Measurements from ENCODE around the gene GPHA2.
A peak's percentile ranks its signal among the peaks of the same experiment; 100 is the strongest.

Gene GPHA2

GRCh38 chr11:64916775-64917662 is 18.7 kb downstream of the GPHA2 start, which contains the start of gene ATG2A:
Gene ATG2A, minus strand, starts transcription at chr11:64917209. Its CDS starts 74 bp downstream, at chr11:64917135.
- peak; percentile 99 for DNase-seq (ENCODE audit: low read depth)
- H3K4me3 ChIP-seq (ENCODE audit: low read length), result peak within 1 kb of the TSS; percentile 95
- H3K27me3 ChIP-seq (replicated peaks; ENCODE audit: control insufficient read depth, insufficient read depth, low read length), result no peaks in the 10 kb centered on the region
- H3K4me1 ChIP-seq (ENCODE audit: control insufficient read depth, insufficient read depth, low read length), result peaks cover 19% of the 10 kb centered on the region
- peaks cover 21% of the 10 kb centered on the region for H3K36me3 ChIP-seq (ENCODE audit: control insufficient read depth, insufficient read depth, low read length, severe bottlenecking)
- H3K9ac ChIP-seq (ENCODE audit: low read length), result peak within 1 kb of the TSS; percentile 97
- no peaks in the 10 kb centered on the region for H3K9me3 ChIP-seq (ENCODE audit: control insufficient read depth, low read length)

GRCh38 chr11:64916040-64916774 is 19.5 kb downstream of the GPHA2 start:
- Histone ChIP-seq H3K9ac (ENCODE audit: low read length) (peak overlapping the region; percentile 97), H3K4me1 (ENCODE audit: control insufficient read depth, insufficient read depth, low read length) (peaks cover 19% of the 10 kb centered on the region), H3K36me3 (ENCODE audit: control insufficient read depth, insufficient read depth, low read length, severe bottlenecking) (peaks cover 29% of the 10 kb centered on the region), H3K9me3 (ENCODE audit: control insufficient read depth, low read length) (no peaks in the 10 kb centered on the region), H3K4me3 (ENCODE audit: low read length) (peak overlapping the region; percentile 95), H3K27me3 (replicated peaks; ENCODE audit: control insufficient read depth, insufficient read depth, low read length) (no peaks in the 10 kb centered on the region)
- DNase-seq (ENCODE audit: low read depth), result peak; percentile 47

GRCh38 chr11:64915376-64915887 is 20.3 kb downstream of the GPHA2 start:
- H3K27me3 ChIP-seq (replicated peaks; ENCODE audit: control insufficient read depth, insufficient read depth, low read length), result no peaks in the 10 kb centered on the region
- peak overlapping the region; percentile 97 for H3K9ac ChIP-seq (ENCODE audit: low read length)
- no peak for DNase-seq (ENCODE audit: low read depth)
- H3K4me1 ChIP-seq (ENCODE audit: control insufficient read depth, insufficient read depth, low read length), result peaks cover 19% of the 10 kb centered on the region
- H3K4me3 ChIP-seq (ENCODE audit: low read length), result peak overlapping the region; percentile 95
- H3K36me3 ChIP-seq (ENCODE audit: control insufficient read depth, insufficient read depth, low read length, severe bottlenecking), result peaks cover 36% of the 10 kb centered on the region
- H3K9me3 ChIP-seq (ENCODE audit: control insufficient read depth, low read length), result no peaks in the 10 kb centered on the region

DNA sequence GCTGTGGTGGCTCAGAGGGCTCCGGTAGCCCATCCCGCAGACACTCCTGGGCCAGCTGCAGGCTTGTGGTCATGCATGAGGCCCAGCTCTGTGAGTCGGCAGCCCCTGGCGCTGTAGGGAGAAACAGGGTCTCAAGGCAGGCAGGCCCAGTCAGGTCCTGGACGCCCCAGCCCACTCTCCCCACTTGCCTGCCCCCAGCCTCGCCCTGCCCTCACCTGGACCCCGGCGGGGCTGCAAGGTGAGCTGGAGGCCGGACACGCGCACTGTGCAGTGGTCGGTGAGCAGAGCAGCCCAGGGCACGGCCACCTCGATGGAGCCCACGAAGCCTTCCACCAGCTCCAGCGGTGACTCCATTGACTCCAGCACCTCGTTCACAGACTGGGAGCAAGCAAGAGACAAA is 21.6 kb downstream of the GPHA2 start:
- Histone ChIP-seq H3K9ac (ENCODE audit: low read length) (no peak overlapping the region), H3K36me3 (ENCODE audit: control insufficient read depth, insufficient read depth, low read length, severe bottlenecking) (peaks cover 46% of the 10 kb centered on the region), H3K27me3 (replicated peaks; ENCODE audit: control insufficient read depth, insufficient read depth, low read length) (no peaks in the 10 kb centered on the region), H3K4me3 (ENCODE audit: low read length) (no peak overlapping the region), H3K4me1 (ENCODE audit: control insufficient read depth, insufficient read depth, low read length) (peaks cover 19% of the 10 kb centered on the region), H3K9me3 (ENCODE audit: control insufficient read depth, low read length) (no peaks in the 10 kb centered on the region)
- DNase-seq (ENCODE audit: low read depth), result no peak

DNA sequence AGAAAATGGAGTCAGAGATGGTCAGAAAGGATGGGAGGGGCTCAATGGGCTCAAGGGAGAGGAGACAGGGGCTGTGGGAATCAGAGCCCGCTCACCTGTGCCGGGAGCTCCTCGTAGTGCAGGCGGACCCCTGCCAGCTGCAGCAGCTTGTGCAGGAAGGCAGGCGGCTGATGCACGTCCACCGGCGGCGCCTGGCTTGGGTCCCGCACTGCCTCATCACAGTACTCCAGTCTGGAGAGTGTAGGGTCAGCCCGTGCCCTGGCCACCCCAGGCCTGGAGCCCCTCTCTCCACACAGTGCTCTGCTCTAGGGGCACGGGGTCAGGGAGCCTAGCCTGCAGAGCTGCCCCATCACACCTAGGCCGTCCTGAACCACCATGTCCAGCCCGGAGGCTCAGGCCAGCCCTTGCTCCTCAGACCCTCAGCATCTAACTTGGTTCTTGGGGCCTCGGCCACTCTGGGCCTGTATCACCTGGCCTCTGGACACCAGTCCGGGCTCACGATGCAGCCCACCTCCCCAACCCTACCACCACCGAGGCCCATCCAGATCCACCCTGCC is 22.4 kb downstream of the GPHA2 start:
- Histone ChIP-seq H3K4me1 (ENCODE audit: control insufficient read depth, insufficient read depth, low read length) (peaks cover 16% of the 10 kb centered on the region), H3K9ac (ENCODE audit: low read length) (no peak overlapping the region), H3K4me3 (ENCODE audit: low read length) (no peak overlapping the region), H3K9me3 (ENCODE audit: control insufficient read depth, low read length) (no peaks in the 10 kb centered on the region), H3K27me3 (replicated peaks; ENCODE audit: control insufficient read depth, insufficient read depth, low read length) (no peaks in the 10 kb centered on the region), H3K36me3 (ENCODE audit: control insufficient read depth, insufficient read depth, low read length, severe bottlenecking) (peaks cover 48% of the 10 kb centered on the region)
- DNase-seq (ENCODE audit: low read depth), result no peak

DNA sequence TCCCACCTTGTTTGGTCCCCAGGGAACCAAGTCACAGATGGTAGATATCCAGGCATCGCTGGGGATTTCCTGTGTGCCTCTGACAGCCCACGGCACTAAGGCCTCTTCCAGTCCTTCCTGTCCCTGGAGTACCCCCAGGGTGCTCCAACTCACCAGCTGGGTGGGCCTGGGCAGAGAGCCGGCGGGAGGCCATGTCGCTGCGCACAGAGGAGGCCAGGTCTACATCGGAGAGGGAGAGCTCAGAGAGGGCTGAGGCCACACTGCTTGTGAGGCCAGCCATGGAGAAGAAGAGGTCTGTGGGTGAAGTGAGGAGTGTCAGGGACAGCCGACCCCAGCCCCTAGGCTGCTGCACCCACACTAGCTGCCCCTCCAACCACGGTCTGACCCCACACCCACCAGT is 24.0 kb downstream of the GPHA2 start:
- Histone ChIP-seq H3K9ac (ENCODE audit: low read length) (no peak overlapping the region), H3K36me3 (ENCODE audit: control insufficient read depth, insufficient read depth, low read length, severe bottlenecking) (peaks cover 59% of the 10 kb centered on the region), H3K9me3 (ENCODE audit: control insufficient read depth, low read length) (no peaks in the 10 kb centered on the region), H3K27me3 (replicated peaks; ENCODE audit: control insufficient read depth, insufficient read depth, low read length) (no peaks in the 10 kb centered on the region), H3K4me3 (ENCODE audit: low read length) (no peak overlapping the region), H3K4me1 (ENCODE audit: control insufficient read depth, insufficient read depth, low read length) (peaks cover 9% of the 10 kb centered on the region)
- no peak for DNase-seq (ENCODE audit: low read depth)

DNA sequence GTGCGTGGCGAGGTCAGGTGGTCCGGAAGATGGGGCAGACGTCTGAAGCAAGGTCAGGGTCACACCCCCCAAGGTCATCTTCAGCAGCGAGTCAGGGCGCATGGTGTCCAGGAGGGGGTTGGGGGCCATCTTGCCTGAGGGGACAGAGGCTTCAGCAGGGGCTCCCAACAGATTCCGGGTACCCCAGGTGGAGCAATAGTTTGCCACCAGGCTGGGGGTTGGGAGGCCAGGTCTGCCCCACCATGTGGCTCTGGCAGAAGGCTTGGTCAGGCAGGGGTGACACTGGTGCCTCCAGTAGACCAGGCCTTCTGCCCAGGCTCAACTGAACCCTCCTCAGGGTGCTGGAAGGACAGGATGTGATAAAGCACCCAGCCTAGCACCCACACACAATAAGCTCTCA is 24.6 kb downstream of the GPHA2 start:
- peaks cover 6% of the 10 kb centered on the region for H3K4me1 ChIP-seq (ENCODE audit: control insufficient read depth, insufficient read depth, low read length)
- H3K36me3 ChIP-seq (ENCODE audit: control insufficient read depth, insufficient read depth, low read length, severe bottlenecking), result peaks cover 65% of the 10 kb centered on the region
- H3K27me3 ChIP-seq (replicated peaks; ENCODE audit: control insufficient read depth, insufficient read depth, low read length), result no peaks in the 10 kb centered on the region
- no peak overlapping the region for H3K4me3 ChIP-seq (ENCODE audit: low read length)
- no peak for DNase-seq (ENCODE audit: low read depth)
- H3K9ac ChIP-seq (ENCODE audit: low read length), result no peak overlapping the region
- no peaks in the 10 kb centered on the region for H3K9me3 ChIP-seq (ENCODE audit: control insufficient read depth, low read length)

GRCh38 chr11:64910451-64911093 is 25.1 kb downstream of the GPHA2 start:
- peaks cover 70% of the 10 kb centered on the region for H3K36me3 ChIP-seq (ENCODE audit: control insufficient read depth, insufficient read depth, low read length, severe bottlenecking)

DNA sequence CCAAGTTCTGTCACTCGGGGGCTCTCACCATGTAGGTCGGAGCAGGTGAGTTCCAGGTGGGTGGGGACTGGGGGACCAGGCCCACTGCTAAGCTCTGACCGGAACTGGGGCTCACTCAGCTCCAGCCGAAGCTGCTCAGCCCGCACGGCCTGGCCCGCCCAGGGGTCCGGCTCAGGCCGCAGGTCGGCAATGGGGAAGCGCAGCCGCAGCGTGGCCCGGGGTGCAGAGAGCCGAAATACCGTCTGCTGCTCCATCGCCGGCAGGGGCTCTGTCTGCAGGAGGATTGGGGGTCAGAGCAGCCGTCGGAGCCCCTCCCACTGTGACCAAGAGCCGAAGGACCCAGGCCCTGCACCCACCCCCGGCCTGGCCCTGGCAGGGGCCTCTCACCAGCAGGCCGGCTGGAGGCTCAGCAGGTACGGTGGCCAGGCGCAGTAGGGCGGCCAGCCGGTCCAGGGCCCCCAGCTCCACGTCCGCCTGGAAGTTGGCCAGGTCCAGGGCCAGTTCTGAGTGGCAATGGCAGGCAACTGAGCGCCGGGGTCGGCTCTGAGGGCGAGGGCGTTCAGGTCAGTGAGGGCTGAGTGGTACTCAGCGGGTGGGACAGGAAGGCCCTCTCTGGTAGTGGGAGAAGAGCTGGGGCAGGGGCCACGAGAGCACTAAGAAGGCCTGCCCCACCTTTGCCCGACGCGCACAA is 25.9 kb downstream of the GPHA2 start:
- DNase-seq (ENCODE audit: low read depth), result no peak
- no peaks in the 10 kb centered on the region for H3K9me3 ChIP-seq (ENCODE audit: control insufficient read depth, low read length)
- peaks cover 78% of the 10 kb centered on the region for H3K36me3 ChIP-seq (ENCODE audit: control insufficient read depth, insufficient read depth, low read length, severe bottlenecking)

More at GRCh38 chr11:64910451-64911093, 25.1 kb downstream of the GPHA2 start:
- no peak overlapping the region for H3K4me3 ChIP-seq (ENCODE audit: low read length)
- no peaks in the 10 kb centered on the region for H3K4me1 ChIP-seq (ENCODE audit: control insufficient read depth, insufficient read depth, low read length)
- DNase-seq (ENCODE audit: low read depth), result no peak
- H3K9me3 ChIP-seq (ENCODE audit: control insufficient read depth, low read length), result no peaks in the 10 kb centered on the region
- H3K27me3 ChIP-seq (replicated peaks; ENCODE audit: control insufficient read depth, insufficient read depth, low read length), result no peaks in the 10 kb centered on the region
- H3K9ac ChIP-seq (ENCODE audit: low read length), result no peak overlapping the region

GRCh38 chr11:64908766-64909165 is 26.9 kb downstream of the GPHA2 start:
- DNase-seq (ENCODE audit: low read depth), result no peak
- Histone ChIP-seq H3K4me1 (ENCODE audit: control insufficient read depth, insufficient read depth, low read length) (no peaks in the 10 kb centered on the region), H3K4me3 (ENCODE audit: low read length) (no peak overlapping the region), H3K9me3 (ENCODE audit: control insufficient read depth, low read length) (no peaks in the 10 kb centered on the region), H3K36me3 (ENCODE audit: control insufficient read depth, insufficient read depth, low read length, severe bottlenecking) (peaks cover 75% of the 10 kb centered on the region), H3K9ac (ENCODE audit: low read length) (no peak overlapping the region), H3K27me3 (replicated peaks; ENCODE audit: control insufficient read depth, insufficient read depth, low read length) (no peaks in the 10 kb centered on the region)

More for the DNA sequence above, 25.9 kb downstream of the GPHA2 start:
- no peak overlapping the region for H3K9ac ChIP-seq (ENCODE audit: low read length)
- no peak overlapping the region for H3K4me3 ChIP-seq (ENCODE audit: low read length)
- no peaks in the 10 kb centered on the region for H3K4me1 ChIP-seq (ENCODE audit: control insufficient read depth, insufficient read depth, low read length)
- no peaks in the 10 kb centered on the region for H3K27me3 ChIP-seq (replicated peaks; ENCODE audit: control insufficient read depth, insufficient read depth, low read length)

All from adipocyte (in vitro differentiated cells).